Stimulated activated CD4-positive, alpha-beta T cell treated with anti-CD3 and anti-CD28 coated beads, TNF-alpha, amount 100 ng/mL, for 24 hours (primary cell): ENCODE measurements around the gene NDST1.

Experiments
- DNase-seq, 3 experiments: peaks; one replicate each; pipeline ENCODE4 v3.0.0-alpha.2; 2020; ENCODE audit warnings: low read depth in 3 of 3

NDST1 gene

DNA sequence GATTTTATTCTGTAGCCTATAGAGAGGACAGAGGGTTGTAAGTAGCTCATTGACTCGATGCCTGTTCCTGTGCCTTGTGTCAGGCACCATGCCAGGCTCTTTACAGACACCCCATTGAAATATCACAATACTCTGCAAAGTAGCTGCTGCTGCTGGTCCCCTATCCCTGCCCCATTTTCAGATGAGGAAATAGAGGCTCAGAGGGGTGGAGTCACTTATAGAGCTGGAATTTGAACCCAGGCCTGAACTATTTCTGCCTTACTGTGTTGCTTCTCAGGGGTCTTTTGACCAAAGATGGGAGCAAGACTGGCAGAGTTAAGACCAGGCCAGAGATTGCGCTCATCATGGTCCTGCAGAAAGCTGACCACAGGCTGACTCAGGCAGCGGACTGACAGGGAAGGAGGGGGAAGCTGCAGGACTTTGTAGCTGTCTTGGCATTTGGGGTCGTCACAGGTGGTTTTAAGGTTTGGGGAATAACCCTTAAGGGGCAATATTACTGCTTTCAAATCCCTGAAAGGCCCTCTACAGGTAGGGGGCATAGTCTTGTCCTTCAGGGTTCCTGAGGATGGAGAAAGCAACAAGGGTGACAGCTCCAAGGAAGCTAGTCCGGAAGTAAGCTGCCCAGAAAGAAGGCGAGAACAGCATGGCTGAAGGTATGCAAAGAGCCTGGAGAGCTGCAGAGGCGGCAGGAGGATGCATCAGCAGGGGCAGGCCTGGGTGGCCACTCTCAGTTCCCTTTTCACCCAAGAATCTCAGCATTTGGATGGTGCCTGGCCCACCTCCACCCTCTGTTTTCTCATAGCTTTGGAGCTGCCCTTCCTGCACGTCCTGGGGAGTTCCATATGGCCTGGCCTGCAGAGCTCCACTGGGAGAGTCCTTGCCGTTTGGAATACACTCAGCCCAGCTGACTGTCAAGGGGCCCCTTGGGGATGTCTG lies 18.3 kb upstream of the NDST1 start:
- no peak for DNase-seq

DNA sequence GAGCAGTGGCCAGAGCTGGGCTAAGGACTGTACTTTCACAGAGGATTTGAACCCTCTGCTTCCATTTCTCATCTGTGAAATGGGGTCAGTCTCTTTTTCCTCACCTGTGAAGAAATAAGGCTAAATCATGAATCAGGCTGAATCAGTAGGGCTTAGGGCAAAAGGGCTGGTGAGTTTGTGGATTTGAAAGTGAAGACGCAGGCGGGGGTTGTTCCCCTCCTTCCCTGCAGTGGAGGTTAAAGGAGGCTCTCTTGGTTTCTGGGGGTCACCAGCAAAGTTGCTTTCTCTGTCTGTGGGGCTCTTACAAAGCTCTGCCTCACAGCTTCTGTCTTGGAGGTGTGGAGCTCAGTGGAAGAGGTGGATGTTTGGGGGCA lies 17.6 kb upstream of the NDST1 start:
- DNase-seq = no peak

DNA sequence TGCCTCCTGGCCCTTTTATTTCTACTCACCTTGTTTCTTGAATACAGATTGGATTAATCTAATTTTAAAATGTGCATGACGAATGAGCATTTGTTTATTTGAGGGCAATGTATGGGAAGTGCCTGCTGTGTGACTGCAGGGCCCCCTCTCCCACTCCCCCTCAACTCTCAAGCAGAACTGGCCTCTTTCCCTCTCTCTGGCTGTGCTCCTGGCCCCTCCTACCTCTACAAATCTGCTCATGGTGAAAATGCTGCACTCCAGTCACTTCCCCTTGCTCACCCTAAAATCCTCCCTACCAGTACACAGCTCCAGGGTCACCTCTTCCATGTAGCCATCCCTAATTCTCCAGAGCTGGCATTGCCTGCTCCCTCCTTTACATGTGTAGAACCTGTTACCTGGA lies 17.2 kb upstream of the NDST1 start:
- no peak for DNase-seq

DNA sequence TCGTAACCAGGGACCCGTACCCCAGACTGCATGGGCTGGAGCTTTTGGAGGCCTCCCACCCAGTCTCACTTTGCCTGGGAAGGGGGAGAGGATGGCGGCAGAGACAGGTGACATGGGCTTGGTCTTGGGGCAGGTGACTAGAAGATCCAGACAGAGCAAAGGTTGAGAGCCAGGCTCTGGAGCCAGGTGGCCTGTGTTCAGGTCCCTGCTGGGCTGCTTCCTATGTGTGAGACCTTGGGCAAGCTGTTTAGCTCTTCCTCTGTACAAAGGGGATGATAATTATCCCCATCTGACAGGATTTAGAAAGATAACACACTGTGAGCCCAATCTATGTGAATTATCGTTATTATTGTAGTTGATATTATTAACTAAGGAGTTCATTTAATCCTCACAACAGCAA lies 16.1 kb upstream of the NDST1 start:
- DNase-seq = no peak

DNA sequence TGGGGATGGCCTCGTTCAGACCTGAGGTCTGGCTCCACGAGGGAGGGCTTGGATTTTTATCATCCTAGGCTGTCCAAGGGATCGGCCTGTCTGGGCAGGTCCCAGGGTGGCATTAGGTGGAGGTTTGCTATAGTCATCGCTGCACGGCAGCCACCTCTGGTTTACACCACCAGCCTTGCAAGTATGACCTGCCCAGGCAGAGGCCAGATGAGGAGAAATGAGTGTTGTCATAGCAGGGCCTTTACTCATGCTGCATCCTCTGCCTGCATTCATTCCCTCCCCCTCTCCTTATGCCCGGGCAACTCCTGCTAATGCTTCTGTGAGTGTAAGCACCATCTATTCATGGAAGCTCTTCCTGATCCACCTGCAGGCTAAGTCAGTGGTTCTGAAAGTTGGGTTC lies 15.3 kb upstream of the NDST1 start:
- DNase-seq = no peak

DNA sequence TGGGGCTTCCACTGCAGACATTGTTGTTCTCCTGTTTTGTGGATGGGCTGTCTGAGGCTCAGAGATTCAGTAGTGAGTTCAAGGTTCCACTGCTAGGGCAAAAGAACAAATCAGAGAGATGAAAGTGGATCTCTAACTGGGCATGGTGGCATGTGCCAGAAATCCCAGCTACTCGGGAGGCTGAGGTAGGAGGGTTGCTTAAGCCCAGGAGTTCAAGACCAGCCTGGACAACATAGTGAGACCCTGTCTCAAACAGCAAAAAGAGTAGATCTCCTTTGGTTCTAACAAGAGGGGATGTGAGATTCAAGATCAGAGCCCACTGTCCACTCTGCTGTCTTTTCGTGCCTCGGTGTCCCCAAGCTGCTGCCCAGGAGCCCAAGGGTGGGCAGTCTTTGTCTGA lies 11.8 kb upstream of the NDST1 start:
- no peak for DNase-seq

DNA sequence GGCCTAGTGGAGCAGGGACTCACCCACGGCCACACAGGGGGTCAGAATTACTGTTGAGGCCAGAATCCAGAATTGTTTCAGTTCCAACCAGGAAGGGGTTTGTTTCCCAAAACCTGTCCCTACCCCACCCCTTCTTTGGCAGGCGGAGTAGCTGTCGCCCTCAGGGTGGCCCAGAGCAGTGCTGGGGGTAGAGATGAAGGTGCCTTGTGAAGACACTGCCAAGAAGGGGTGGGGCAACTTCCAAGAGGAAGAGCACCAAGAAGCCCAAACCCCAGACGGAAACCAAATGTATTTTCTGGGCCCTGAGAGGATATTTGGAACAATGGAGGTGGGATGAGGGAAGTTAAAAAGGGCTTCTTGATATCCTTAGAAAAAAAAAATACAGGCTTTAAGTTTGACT lies 11.4 kb upstream of the NDST1 start:
- no peak for DNase-seq

DNA sequence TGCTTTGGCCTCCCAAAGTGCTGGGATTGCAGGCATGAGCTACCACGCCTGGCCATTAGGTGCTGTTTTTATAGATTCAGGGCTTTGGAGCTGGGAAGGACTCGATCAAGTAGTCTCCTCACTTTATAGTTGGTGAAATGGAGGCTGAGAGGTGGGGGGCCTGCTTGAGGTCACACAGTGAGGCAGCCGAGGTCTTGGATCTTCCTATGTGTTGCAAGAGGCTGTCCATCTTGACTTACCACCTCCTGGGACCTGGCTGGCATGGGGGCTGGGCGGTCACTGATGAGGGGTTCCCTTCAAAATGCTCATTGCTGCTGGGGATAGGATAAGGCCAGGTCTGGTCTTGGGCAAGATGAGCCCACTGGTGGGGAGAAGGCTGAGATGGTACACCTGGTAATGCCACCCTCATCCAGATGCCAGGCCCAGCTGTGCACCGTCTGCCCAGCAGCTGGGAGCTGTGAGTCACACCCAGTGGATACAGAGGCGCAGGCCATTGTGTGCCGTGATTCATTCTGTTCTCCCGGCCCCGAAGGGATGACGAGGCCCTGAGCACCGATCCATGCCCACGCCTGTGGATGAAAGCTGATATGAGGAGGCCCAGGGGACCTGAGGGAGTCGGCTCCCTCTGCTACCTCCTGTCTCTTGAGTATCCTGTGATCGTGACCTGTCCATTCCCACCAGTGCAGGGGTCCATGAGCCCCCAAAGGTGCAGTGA lies 10.5 kb upstream of the NDST1 start:
- no peak for DNase-seq

DNA sequence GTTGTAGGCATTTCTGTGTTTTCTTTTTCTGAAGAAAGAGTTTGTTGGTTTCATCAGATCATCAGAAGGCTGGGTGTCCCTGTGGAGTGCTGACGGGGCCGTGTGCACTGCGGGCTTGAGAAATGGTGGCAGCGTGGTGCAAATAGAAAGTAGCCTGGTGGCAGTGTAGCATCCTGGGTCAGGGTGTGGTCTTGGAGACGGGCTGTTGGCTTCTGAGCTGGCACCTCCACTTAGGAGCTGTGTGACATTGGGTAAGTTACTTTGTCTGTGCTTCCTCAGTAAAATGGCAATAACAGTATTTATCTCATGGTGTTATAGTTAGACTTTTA lies 10.0 kb upstream of the NDST1 start:
- no peak for DNase-seq

DNA sequence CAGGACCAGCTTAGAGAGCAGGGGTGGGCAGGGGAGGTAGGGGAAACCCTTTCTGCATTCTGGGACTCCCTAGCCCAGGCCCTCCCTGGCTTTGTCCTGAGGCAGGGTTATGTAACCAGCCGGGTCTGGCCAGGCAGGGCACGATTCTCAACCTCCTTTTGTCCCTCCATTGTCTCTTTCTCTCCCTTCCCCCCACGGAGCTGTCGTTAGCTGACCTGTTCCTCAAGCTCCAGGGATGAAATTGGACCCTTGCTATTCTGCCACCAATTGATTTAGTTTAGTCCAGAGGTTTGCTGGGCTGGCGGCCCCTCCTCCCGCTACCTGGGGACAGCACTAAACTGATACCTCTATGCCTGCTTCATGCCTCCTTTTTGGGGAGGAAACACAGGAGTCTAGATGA lies 9.4 kb upstream of the NDST1 start:
- DNase-seq = no peak

DNA sequence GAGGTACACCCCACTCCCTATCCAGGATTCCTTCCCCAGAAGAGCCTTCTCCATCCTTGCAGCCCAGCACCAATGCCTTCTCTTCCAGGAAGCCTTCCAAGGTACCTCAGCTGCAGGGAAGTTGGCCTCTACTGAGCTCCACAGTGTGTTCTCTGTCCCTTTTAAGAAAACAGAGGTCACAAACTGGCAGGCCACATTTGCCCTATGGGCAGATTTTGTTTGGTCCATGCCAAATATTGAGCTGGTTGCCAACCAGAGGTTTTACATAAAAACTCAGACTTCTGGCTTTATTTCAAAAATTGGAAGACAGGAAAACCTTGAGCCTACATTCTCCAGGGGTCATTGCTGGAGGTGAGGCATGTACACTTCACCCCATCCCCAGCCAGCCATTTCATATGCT lies 9.0 kb upstream of the NDST1 start:
- no peak for DNase-seq

DNA sequence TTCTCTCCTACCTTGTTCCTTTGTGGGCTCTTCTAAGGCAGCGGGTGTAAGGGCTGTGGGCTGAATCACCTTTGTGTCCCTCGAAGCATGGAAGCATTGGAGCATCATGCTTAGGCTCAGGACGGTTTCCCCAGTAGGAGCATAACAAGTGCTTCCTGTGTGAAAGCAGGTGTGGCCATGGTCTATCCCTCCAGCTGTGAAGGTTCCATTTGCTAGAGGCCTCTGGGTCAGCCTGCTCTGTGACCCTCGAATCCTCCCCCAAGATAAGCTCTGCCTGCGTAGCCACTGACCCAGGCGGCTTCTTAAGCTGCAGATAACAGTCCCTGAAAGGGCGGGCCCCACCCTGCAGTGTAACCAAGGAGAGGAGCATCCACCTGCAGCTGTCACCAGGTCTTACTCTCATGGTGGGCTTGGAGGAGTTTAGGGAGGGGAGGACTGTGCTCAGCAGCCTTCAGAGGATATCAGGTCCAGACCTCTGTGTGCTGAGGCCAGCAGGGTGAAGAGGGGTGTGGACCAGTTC lies 8.4 kb upstream of the NDST1 start:
- DNase-seq = no peak

DNA sequence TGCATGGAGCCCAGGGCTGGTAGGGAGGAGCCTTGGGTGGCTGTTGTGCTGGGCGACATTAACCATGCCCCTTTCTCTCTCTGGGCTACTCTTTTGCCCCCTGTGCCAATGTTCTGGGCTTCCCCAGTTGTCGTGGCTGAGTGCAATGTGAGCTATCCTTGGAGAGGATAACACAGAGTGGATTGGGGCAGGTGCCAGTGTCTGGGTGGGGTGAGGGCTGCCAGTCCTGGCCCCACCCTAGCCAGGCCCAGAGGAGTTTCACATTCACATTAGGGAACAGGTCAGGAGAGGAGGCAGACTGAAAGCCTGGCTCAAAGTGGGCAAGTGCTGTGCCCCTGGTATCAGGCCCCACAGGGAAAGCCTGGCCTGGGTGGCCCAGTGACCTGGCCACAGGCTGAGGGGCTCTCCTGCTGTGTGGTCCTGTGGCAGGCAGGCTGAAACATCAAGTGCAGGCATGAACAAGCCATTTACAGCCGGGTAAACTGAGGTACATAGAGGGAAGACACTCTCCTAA lies 7.5 kb upstream of the NDST1 start:
- no peak for DNase-seq

DNA sequence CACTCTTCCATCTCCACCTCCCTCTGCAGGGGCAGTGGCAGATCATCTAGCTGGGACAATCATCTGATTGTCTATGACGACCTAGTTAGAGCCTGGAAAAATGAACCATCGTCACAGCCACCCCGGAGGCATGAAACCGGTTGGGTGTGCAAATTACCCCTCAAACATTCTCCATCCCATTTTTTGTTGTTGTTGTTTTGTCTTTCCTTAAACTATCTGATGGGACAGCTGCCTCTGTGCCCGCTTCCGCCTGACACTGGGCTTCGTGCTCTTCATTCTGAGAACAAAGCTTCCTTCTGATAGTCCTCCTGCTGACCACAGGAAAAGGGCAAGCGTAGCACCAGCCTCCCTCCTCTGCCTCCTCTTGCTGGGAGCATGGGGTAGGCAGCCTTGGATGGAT lies 7.0 kb upstream of the NDST1 start:
- DNase-seq = no peak

DNA sequence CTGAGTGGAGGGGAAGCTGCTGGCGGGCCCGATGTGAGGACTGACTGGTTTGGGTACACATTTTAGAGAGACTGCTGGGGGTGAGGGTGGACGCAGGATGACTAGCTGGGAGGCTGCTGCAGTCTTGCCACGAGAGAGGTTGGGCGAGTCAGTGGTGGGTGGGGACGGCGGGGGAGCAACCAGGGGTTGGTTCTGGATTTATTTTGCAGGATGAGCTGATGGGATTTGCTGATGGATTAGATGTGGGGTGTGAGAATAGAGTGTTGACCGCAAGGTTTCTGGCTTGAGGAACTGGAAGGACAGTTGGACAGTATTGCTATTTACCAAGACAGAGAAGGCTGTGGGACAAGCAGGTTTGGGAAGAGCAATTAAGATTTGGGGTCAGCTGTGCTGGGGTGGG lies 5.8 kb upstream of the NDST1 start:
- DNase-seq = no peak

DNA sequence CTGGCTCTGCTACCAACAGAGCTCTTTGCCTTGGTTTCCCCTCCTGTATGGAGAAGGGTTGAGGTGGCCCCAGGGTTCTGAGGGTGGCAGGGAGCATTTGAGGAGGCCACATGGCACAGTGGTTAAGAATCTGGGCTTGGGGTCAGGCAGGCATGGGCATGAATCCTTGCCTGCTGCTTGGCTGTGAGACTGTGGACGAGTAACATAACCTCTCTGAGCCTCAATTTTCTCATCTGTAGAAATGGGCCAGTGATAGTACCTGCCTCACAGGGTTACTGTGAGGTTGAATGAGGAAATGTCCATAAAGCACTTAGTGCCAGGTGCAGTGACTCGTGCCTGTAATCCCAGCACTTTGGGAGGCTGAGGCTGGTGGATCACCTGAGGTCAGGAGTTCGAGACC lies 5.1 kb upstream of the NDST1 start:
- no peak for DNase-seq

DNA sequence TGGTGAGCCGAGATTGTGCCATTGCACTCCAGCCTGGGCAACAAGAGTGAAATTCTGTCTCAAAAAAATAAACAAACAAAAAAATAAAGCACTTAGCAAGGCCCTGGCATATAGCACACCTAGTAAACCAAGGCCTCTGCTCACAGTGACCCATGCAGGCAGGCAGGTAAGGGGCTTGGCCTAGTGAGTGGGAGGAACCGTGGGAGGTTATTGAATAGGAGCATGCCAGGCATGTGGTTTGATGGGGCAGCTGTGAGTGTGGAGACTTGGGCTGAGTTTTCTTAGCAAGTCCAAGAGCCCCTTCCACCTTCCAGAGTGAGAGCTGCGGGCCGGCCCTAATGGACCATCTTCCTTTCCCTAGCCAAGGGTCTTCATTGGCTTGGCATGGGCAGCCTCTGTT lies 4.5 kb upstream of the NDST1 start:
- DNase-seq = no peak

DNA sequence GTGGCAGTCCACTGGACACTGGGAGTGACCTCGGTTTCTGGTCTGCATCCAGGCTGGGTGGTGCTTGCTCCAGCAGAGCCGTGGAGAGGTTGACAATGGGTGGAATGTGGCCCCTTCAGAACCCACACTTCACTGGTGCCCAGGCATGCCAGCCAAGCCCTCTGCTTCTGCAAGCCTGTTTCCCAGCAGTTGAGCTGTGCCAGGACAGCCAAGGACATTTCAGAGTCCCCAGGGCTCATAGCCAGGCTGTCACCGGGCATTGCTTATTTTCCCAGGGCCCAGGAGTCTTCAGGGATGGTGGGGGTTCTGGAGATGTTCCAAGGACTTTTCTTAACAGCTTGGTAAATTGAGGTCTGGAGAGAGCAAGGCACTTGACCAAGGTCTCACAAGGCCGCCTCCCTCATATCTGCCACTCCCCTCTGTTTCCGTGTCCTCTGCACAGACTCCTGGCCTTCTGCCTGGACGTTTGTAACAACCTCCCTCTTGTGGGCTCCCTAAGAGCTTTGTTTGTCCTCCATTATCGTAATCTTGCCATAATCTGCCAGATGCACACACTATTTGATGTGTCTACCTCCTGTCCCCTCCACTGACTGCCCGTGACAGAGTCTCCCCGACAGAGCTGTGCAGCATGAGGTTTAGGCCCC lies 3.8 kb upstream of the NDST1 start:
- DNase-seq = no peak

DNA sequence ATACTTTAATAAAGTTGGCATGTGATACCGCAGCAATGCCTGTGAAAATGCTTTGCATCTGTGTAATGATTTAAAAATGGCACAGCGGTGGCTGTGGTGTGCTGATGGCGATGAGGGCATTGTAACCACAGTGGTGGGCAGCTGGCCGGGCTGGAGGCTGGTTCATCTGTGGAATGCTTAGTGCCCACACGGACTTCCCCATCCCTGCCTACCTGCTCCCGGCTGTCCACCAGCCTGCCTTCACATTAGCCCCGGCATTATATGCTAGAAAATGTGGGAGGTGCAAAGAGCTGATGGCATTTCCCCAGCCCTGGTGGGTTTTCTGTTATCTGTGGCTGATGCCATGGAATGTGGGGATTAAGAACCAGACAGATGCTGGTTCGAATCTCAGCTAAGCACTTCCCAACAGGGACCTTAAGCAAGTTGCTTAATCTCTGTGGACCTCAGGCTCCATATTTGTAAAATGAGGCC lies 2.9 kb upstream of the NDST1 start:
- DNase-seq = no peak

DNA sequence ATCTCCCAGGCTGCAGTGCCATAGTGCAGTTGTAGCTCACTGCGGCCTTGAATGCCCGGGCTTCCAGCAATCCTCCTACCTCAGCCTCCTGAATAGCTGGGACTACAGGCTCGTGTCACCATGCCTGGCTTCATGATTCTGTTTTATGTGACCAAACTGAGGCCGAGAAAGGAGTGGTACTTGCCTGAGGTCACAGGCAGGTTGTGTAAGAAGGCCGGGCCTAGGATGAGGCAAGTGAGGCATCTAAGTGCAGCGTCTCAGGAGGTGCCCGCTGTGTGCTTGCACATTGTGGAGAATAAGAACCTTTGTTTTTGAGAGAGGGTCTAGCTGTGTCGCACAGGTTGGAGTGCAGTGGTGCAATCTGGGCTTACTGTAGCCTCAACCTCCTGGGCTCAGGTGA lies 2.1 kb upstream of the NDST1 start:
- DNase-seq = no peak

DNA sequence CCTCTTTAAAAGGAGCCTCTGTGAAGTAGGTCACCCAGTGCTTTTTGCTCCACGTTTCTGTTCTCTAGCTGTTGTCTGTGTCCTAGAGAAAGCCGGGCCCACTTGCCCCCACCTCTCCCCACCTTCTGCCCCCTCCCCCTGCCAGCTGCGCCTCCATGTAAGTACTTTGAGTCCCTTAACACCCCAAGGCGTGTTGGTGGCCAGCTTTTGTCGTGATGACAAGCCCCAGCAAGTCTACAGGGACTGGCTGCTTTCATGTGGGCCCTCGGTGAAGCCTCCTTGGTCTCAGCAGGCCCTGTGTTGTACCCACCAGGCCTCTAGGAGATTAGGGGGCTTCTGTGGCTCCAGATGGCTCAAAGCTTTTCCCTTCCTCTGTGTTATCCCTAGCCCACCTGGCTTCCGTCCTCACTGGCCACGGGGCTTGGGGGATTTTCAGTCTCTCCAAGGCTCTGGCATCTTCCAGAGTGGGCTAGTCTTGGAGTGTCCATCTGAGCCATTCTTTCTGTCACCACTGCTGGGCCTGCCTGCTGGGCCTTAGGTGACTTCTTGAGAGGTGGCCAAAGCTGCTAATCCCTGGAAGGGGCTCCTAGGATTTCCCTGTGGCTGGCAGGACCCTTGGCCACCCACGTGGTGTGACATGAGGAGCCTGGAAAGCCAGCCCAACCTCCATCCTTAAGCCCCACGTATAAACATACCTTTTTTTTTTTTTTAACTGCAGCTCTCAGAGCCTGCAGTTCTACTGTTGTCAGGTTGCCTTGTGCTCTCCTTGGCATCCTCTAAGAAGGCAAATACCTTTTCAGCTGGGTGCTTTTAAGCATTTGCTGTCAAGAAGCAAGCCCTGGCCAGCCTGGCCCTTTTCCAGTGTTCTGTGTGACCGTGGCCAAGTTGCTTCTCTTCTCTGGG lies 1.1 kb upstream of the NDST1 start:
- no peak for DNase-seq

DNA sequence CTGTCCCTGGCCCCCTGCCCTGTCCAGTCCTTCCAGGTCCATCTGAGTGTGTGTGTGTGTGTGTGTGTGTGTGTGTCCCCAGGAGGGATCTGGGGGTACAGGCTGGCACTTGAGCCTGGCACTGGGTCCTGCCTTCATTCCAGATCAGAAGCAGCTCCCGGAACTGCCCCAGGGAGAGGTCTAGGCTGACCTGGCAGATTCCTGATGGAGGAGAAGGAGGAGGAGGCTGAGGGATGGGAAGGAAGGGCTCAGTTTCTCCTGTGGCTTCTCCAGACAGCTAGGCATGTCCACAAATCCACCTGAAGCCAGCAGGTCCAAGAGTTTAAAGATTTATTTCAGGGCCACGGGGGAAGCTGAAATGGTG lies 328 bp downstream of the NDST1 start:
- DNase-seq = no peak
